Measurements from ENCODE around the gene BAMBI. TPM values are rescaled to one million over a fixed set of nuclear protein-coding genes. Genes with fewer than 3 reads are reported as not detected.

The BAMBI gene
- polyA plus RNA-seq, 3 donors, result 2.0 to 4.2 (median 2.3) TPM

DNA sequence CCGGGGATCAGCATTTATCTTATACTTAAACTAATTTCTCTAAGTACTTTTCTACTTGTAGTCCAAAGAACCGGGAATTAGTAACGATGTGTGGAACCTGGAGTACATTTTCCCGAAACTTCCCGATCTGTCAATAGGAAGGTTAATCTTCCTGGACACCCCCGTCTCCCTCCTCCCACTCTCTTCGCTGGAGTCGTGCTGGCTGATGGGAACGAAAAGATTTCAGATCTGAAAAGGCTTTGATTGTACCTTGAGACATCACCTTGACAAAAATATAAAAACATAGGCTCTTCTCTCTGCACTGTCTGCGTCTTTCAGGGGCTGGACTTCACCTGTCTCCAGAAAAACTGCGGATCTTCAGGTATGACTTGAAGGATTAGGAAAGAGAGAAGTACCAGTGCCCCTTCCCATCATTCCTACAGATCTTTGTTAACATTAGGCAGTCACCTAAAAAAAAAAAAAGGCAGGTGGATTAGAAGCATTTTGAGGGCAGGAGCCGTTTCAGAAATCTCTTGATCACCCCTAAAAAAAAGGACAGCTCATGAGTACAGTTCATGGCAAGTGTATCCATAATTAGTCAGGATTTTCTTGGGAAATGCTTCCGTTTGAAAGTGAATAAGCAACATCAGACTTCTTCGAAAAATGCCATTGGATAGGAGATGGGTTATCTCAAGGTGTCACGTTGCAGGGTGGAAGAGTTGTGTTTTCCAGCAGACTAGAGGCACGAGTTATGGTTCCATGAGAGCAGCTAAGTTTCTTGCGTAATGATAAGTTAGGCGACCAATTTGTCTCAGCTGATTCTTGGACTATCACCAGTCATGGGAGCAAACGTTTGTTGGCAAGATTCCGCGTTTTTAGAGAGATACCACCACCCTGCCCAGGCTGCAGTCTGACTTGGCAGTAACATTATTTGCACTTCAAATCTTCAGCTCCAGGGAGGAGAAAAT lies 7.8 kb upstream of the BAMBI start:
- WGBS, 3 donors, result 30 to 38% (median 34%) methylated on average over 21 of the region's 21 CpGs
- H3K27ac ChIP-seq (ENCODE audit: low read depth, low read length), result no peak overlapping the region

DNA sequence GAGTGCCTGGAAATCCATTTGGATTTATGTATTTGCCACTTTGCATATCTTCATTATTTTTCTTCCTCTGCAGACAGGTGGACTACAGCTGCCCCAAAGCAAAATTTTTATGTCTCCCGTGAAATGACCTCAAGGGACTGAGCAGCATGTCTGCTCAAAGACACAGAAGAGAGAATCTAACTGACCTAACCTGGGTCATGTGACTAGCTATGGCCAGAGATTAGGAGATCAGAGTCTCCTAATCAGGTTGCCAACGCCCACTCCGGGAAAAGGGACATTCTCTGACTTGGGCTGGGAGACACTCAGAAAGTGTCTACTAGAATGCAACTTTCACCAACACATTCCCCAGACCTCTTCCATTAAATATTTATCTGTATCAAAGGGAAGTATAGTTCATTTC lies 2.5 kb upstream of the BAMBI start:
- WGBS, 3 donors, result 54 to 81% (median 79%) methylated on average over 3 of the region's 3 CpGs
- no peak overlapping the region for H3K27ac ChIP-seq (ENCODE audit: low read depth, low read length)

DNA sequence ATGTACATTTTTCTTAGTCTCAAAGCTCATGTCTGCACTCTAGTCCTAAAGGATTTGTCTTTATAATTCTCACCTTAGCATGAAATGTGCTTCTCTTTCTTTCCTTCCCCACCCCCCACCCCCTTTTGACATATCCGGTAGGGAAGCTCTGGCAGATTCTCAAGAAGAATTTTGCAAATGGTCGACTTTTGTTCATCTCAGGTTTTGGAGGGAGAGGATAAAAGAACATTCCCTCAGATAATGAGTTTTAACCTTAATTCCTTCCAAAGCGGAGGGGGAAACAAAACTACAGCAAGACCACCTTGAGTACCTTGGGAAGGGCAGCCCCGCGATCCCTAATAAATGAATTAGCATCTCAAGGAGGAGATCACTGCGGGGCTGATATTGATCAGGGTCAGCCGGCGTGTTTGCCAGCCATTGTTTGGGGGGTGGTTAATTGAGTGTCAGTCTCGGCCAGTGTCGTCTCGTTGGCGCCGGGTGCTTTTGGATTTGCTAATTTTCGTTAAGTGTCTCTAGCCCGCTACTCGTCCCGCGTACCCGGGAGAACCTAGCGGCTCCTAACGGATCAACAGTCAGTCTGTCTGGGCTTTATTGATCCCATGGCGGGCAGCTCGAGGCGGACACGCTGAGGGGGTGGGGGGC lies 874 bp upstream of the BAMBI start:
- H3K27ac ChIP-seq (ENCODE audit: low read depth, low read length), result no peak overlapping the region

DNA sequence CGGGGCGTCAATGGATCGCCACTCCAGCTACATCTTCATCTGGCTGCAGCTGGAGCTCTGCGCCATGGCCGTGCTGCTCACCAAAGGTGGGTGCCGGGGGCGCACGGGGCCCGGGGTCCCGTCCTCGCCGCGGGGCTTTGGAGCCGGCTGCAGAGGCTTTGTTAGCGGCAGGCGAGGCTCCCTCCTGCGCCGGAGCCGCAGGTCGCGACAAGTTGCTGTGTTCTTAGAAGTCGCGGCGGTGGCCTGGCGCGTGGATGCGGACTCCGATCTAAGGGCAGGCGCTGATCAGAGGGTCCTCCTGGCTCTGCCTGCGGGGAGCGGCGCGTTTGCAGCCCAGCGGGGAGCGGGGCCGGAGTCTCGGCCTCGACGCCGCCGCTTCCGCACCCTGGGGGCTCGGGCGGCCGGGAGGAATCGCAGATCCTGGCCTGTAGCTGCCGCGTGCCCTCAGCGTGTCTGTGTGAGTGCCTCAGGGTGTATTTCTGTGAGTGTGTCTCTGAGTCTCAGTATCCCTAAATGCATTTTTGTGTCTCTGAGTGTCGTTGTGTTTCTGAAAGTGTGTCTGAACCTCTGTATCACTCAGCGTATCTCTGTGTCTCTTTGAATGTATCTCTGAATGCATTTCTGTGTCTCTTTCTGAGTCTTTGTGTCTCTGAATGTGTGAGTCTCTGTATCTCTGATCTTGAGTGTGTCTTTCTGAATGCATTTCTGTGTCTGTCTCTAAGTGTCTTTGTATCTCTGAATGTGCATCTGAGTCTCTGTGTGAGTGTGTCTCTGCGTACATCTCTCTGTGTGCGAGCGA lies 766 bp downstream of the BAMBI start:
- 3 to 4% (median 4%) methylated on average over 47 to 54 of the region's 54 CpGs for WGBS, 3 donors
- H3K27ac ChIP-seq (ENCODE audit: low read depth, low read length), result no peak overlapping the region

More for the DNA sequence above, 874 bp upstream of the BAMBI start:
- WGBS, 3 donors, result 4 to 5% (median 4%) methylated on average over 25 of the region's 25 CpGs

DNA sequence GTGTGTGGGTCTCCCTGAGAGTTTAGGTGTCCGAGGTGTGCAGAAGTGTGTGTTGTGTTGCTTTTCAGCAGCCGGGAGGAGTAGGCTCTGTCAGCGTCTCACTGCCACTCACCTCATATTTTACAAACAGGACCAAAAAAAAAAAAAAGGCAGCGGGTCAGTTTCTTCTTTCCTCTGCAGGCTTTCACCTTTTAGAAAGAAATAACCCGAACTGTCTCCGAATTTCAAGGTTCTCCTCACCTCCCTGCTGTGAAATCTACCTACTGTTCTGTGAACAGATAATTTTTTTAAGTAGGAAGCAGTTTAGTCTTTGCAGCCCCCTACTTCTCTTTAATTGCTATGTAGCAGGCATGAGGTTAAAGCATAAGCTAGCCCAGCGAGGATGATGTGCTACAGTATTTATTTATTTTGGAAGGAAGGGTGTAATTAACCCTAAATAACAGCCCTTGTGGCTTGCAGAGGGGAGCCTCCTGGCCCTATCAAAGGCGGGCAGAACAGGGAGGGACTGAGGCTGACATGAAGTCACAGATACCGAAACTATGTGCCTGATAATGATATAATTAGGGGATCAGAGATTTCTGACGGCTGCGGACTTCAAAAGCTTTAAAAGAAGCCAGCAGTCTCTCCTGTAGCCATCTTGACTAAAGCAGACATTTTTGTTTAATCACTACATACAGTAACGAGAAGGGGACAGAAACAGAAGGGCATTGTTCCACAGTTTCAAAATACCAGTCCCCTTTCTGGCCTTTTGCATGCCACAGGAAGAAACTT lies 1.6 kb downstream of the BAMBI start:
- H3K27ac ChIP-seq (ENCODE audit: low read depth, low read length), result no peak overlapping the region
- whole genome bisulfite sequencing, 3 donors, result 32 to 46% (median 34%) methylated on average over 12 of the region's 12 CpGs

DNA sequence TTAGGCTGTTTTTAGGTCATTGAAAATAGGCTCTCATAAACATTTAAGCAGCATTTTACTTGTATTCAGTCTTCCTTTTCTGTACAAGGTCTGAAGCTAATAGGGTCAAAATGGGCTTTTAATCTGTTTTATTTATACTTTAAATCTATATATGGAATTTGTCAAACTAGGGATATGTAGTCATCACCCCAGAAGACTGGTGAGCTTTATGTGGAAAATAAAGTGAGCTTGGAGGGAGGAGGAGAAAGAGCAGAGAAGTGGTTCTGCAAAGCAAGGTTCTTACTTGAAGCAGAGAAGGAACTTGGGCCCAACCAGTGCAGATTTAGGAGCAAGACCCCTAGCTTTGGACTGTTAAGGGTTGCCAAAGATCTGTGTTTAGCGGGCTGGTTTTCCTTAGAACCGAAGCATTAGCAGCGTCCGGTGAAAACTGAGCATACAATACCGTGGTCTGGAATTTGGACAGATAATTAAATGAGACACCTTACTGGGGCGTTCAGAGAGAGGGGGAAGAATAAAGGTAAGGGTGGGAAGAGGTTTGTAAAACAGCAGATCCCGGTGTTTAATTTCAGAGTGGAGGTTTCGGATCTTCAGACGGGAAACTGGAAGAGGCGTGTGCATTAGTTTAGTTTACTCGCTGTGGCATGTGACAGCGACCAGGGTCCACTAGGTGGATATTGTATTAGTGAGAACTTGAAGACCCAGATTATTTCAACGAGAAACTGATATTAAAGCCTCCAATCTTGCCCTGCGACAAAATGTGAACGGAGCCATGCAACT lies 2.4 kb downstream of the BAMBI start:
- no peak overlapping the region for H3K27ac ChIP-seq (ENCODE audit: low read depth, low read length)
- 29 to 44% (median 38%) methylated on average over 15 of the region's 15 CpGs for WGBS, 3 donors

GRCh38 chr10:28680358-28680752 lies 3.0 kb downstream of the BAMBI start:
- 19 to 30% (median 23%) methylated on average over 1 of the region's 1 CpG for WGBS, 3 donors
- H3K27ac ChIP-seq (ENCODE audit: low read depth, low read length), result no peak overlapping the region

DNA sequence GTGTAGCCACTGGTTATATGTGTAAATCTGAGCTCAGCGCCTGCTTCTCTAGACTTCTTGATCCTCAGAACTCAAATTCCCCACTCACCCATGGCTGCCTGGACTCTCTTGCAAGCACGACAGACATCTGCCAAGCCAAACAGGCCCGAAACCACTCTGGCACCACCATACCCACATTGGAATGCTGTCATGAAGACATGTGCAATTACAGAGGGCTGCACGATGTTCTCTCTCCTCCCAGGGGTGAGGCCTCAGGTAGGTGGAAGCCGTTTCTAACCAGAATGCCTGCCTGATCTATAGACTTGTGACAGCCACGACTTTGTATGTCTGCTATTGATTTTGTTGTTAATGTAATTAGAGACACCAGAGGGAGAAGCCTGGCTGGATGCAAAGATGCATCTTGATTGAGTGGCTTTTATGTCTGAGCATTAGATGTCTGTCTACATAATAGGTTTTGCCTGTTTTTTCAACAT lies 4.0 kb downstream of the BAMBI start:
- no peak overlapping the region for H3K27ac ChIP-seq (ENCODE audit: low read depth, low read length)
- 86 to 92% (median 86%) methylated on average over 6 of the region's 6 CpGs for WGBS, 3 donors

DNA sequence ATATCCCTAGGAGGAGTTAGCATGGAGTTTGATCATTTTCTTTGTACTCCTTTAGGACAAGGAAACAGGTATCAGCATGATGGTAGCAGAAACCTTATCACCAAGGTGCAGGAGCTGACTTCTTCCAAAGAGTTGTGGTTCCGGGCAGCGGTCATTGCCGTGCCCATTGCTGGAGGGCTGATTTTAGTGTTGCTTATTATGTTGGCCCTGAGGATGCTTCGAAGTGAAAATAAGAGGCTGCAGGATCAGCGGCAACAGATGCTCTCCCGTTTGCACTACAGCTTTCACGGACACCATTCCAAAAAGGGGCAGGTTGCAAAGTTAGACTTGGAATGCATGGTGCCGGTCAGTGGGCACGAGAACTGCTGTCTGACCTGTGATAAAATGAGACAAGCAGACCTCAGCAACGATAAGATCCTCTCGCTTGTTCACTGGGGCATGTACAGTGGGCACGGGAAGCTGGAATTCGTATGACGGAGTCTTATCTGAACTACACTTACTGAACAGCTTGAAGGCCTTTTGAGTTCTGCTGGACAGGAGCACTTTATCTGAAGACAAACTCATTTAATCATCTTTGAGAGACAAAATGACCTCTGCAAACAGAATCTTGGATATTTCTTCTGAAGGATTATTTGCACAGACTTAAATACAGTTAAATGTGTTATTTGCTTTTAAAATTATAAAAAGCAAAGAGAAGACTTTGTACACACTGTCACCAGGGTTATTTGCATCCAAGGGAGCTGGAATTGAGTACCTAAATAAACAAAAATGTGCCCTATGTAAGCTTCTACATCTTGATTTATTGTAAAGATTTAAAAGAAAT lies 4.8 kb downstream of the BAMBI start:
- WGBS, 3 donors, result 63 to 94% (median 94%) methylated on average over 14 of the region's 14 CpGs
- no peak overlapping the region for H3K27ac ChIP-seq (ENCODE audit: low read depth, low read length)

GRCh38 chr10:28684157-28684985 lies 7.0 kb downstream of the BAMBI start:
- H3K27ac ChIP-seq (ENCODE audit: low read depth, low read length), result no peak overlapping the region
- 93 to 96% (median 95%) methylated on average over 13 of the region's 13 CpGs for WGBS, 3 donors

DNA sequence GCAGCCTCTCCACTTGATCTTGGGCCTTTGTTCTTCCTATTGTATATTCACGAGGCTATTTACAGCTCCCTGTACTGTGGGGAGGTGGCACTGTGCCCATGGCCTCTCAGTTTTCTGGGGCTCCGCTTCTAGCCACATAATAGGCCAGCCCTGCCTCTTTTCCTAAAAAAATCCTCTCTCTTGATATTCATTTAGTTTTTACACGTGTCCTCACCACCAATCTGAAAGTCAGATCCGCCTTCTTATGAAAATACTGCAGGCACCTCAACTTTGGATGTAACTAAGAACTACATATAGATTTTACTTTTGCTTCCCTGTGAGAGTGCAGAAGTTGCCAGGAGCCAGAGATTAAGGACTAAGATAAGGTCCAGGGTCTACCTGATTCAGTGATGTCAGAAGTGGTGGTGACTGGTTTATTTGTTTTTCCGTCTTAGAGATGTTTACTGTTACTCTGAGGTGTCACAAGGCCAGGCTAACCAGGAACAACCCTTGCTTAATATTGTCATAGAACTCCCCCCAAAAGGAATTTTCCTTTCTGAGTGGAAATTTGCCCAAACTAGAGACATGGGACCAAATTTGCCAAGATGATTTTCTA lies 7.8 kb downstream of the BAMBI start:
- no peak overlapping the region for H3K27ac ChIP-seq (ENCODE audit: low read depth, low read length)
- 80 to 87% (median 84%) methylated on average over 5 of the region's 5 CpGs for WGBS, 3 donors

GRCh38 chr10:28685717-28686116 lies 8.4 kb downstream of the BAMBI start:
- WGBS, 3 donors, result 93 to 97% (median 95%) methylated on average over 5 of the region's 5 CpGs
- no peak overlapping the region for H3K27ac ChIP-seq (ENCODE audit: low read depth, low read length)

DNA sequence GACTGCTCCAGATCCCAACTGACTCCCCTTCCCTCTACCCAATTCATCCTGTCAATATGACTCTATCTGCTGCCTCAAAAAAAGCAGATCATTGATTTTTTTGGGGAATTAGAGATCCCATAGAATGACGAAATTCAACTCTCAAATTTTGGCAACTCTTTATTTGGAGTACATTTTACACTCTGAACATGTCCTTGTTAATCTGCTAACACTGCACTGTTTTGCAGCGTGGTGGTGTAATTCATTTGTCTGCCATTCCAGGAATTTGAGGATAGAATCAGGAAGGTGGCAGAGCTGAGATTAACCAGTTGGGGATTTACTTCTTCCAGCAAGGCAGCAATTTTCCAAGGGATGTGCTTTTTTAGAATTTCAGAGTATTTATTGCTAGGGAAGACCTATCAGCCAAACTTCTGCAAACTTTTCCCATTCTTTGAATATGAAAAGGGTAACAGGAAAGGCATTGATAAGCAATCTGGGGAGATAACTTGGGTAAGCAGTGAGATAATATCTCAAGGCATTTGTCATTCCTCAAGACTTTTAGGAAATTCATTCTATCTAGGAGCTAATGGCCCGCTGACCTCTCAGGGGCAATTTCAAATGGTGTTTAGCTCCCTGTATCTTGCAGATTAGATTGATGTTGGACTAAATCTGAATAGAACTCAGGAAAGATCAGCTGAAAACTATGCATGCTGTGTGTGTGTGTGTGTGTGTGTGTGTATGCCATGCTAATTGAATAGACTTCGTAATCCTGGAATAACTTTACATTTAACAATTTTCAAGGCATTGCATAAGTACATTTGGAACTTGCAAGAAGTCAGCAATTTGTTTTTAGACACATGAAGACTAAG lies 9.7 kb downstream of the BAMBI start:
- WGBS, 3 donors, result 66 to 75% (median 71%) methylated on average over 4 of the region's 4 CpGs
- no peak overlapping the region for H3K27ac ChIP-seq (ENCODE audit: low read depth, low read length)

GRCh38 chr10:28687683-28688001 lies 10.3 kb downstream of the BAMBI start:
- WGBS, 3 donors, result 57 to 77% (median 70%) methylated on average over 3 of the region's 3 CpGs
- H3K27ac ChIP-seq (ENCODE audit: low read depth, low read length), result no peak overlapping the region

GRCh38 chr10:28690545-28690944 lies 13.2 kb downstream of the BAMBI start:
- no peak overlapping the region for H3K27ac ChIP-seq (ENCODE audit: low read depth, low read length)
- WGBS, 3 donors, result 62 to 80% (median 65%) methylated on average over 2 of the region's 2 CpGs
